ENCODE results near the gene R3HDM1.

R3HDM1 gene

DNA sequence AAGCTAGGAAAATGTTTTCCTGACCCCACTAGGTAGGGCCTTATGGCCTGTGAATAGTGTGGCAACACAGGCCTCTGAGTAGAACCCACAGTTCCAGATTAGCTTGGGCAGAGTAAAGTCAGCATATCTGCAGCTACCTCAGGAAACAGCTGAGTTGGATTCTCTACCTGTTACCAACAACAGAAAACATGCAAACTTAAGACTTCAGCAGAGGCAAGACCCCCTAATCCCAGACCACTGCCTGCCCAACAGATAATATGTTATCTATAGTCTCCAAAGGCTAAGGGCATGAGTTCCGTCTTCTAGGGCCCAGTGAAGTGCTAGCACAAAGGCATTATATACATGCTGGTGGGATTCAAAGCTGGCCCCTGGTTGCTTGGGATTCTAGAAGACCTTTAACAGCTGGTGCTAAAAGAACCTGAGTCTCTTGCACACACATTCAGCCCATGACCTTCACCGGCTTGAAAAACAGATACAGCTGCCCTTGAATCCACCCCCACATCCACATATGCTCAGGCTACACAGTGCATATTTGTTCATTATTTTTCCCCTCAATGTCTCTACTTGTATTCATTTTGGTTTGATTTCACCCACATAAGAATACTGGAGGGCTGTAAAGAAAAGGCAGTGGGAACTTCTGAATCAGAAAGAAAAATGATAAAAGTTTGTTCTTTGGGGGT, 196.9 kb downstream of the R3HDM1 start:
- no peak for DNase-seq

DNA sequence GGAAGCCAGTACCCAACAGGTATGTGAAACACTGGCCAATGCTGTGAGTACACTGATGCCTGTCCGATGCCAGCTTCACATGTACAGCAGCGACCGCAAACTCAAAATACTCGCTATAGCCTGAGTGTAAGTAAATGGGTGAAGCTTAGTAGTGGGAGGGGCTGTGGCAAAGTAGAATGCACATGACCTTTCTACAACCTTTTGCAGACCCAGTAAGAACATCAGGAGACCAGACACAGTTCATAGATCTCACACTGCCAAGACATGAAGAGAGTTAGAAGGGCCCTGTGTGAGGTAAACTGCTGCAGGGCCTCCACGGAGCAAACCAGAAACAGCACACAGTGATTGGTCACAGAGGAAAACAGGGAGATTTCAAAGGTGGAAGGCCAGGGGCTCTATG, 201.3 kb downstream of the R3HDM1 start:
- DNase-seq: no peak

GRCh38 chr2:135733045-135733444, 201.8 kb downstream of the R3HDM1 start:
- no peak for DNase-seq

GRCh38 chr2:135736546-135736945, 205.3 kb downstream of the R3HDM1 start:
- DNase-seq: no peak

DNA sequence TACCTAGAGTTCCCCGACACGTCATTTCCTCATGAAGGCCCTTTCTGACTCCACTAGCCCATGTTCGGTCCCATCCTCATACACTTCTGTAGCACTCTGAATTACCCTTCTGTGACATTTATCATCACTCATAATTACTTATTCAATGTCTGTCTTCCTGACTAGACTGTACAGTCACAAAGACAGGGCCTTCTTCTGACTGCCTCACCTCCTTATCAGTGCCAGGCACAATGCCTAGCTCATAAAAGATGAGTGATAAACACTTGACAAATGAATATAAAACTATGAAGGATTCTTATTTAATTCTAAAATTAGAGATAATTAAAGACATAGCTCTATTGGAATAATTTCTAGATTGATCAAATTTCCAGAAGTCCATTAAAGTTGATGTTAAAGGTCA, 208.9 kb downstream of the R3HDM1 start:
- no peak for DNase-seq

DNA sequence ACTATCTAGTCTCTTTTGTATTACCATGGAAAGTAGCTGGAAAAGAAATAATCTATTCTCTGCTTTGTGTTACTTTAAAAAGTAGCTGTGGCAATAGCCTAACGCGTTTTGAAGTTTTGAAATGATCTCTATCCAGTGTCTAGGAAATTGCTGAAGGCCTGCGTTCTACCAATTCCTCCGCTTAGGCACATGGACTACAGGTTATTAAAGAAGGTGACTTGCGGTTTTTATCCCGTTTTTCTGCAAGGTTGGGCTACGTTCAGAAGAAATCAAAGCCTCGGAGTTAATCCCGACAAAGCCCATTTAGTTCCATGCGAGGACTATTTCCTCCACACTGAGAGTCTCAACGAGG, 209.7 kb downstream of the R3HDM1 start:
- no peak for DNase-seq

DNA sequence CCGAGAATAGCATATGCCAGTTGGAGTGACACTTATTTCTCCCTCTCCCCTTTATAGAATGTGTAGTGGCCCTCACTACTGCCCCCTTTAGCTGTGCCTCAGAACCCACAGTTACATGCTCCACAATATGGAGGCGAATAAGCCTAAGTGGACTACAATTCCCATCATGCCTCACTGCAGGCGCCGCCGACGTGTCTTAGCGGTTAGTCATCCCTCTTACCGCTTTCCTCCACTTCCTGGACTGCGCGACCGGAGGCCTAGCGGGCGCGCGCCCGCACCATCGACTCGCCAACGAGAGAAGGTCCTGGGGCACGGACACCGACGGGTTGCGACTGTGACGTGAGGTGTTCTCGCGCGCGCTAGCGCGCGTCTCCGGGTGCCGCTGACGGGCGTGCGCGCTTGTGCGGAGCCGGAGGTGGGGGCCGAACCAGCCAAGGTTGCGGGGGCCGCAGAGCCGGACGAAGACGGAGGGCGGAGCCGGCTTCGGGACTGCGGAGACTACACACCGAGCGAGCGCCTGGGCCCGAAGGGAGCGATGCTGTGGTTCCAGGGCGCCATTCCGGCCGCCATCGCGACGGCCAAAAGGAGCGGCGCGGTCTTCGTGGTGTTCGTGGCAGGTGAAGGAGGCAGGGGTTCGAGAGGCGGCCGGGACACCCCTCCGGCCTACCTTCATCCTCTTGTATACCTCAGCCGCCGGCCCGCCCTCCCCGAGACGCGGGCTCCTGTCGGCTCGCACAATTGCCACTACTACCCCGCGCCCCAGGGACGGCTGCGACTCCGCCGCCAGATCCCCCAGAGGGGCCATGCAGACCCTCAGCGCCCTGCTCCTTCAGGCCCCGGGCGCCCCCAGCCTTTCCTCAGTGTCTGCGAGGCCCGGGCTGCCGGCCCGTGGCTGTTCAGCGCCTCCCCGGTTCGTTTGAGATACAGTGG, 210.4 kb downstream of the R3HDM1 start, which contains the start of gene UBXN4:
Gene UBXN4 (plus strand): TSS at position 461 of the 930 bp plus-strand sequence. CDS start 75 bp downstream, at position 536.
- peak; percentile 70 to 88 for DNase-seq

DNA sequence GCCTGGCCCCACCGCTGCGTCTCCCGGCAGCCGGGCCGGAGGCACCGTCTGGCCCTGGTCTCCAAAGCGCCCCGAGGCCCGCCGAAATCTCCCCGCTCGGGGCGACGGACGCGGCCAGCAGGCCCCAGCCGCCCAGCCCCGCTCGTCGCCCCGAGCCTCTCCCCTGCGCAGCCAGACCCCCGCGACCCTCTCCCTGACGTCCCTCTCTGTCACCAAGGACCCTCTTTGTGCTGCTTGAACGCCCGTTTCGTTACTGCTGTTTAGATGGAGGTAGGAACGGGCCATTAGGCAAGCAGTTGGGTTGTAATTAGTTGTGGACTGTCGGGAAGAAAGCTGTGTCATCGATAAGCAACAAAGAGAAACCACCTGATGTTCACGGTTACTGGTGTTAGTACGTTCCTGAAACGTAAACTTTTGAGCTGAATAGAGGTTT, 211.1 kb downstream of the R3HDM1 start:
- peak in 1 of 2 experiments; percentile 16 for DNase-seq

GRCh38 chr2:135743860-135744259, 212.6 kb downstream of the R3HDM1 start:
- no peak for DNase-seq

- no peak for DNase-seq
Measured at GRCh38 chr2:135744760-135745314, 213.6 kb downstream of the R3HDM1 start.

DNA sequence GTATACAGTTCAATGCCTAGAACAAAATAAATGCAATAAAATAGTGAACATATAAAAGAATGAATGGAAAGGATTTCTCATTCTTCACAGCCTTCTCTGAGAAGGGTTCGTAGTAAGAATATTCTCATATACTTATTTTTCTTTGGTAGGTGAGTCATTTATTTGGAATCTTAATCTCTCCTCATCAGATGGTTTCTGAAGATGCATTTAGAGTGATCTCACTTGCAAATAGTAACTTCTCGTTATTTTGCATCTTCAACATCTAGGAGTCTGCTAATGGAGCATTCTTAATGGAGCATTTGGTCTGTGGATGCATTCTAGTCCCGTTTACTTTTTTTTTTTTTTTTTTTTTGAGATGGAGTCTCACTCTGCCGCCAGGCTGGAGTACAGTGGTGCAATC, 214.3 kb downstream of the R3HDM1 start:
- DNase-seq: no peak

- no peak for DNase-seq
Measured at GRCh38 chr2:135755573-135755972, 224.3 kb downstream of the R3HDM1 start.

GRCh38 chr2:135756692-135757091, 225.4 kb downstream of the R3HDM1 start:
- DNase-seq: no peak

GRCh38 chr2:135762022-135762421, 230.7 kb downstream of the R3HDM1 start:
- no peak for DNase-seq

DNA sequence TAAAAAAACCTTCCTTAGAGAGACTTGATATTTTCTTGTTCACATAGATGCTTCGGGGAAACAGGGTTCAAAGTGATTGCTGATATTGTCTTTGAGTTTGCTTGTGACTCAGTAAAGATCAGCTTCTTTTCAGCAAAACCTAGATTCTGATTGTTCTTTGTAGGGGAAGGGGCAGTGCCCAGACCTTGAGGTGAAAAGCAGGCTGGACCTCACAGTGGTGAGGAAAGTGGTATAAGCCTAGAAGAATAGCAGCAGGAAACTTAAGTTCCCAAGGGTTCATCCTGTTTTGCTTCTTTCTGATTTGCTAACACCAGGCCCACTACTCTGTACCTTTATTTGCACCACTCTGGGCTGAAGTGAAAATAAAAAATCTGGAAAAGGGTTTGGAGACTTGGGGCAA, 231.2 kb downstream of the R3HDM1 start:
- no peak for DNase-seq

GRCh38 chr2:135768863-135769262, 237.6 kb downstream of the R3HDM1 start:
- no peak for DNase-seq

DNA sequence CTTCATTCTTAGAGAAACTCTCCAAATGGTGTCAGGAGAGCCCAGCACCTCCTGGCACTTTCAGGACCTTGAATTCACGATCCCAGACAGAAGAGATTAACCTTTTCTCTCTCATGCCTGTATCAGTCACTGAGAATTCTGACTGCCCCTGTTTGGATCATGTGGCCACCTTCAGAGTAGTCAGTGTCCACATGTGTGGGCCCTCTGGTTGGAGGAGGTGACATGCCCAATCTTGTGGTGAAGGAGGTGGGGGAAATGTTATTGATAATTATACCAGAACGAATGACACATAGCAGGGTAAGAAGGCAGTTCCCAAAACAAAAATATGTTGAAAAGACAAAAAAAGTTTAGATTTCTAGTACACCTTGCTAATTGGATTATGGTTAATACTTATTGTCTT, 242.0 kb downstream of the R3HDM1 start:
- DNase-seq: no peak

- no peak for DNase-seq
Measured at GRCh38 chr2:135773917-135774316, 242.6 kb downstream of the R3HDM1 start.
